HepG2 (cell line): Measurements from ENCODE around the gene SYNJ2. TPM values are rescaled to one million over a fixed set of nuclear protein-coding genes. Genes with fewer than 3 reads are reported as not detected.

ENCODE experiments used
- ATF4 ChIP-seq, 2 experiments: fragments of 450-650 bp in 1 of 2; sonication (generic) in 1 of 2; formaldehyde crosslinking; IDR thresholded peaks; 2 replicates each; pipeline versions ENCODE4 v1.5.0 to v1.8.0; 2020 to 2022; ENCODE audit warnings: mild to moderate bottlenecking in 1 of 2, missing genetic modification reagents in 1 of 2
- BCL6 ChIP-seq: IDR thresholded peaks from 2 replicates; pipeline ENCODE4 v1.6.1; 2016; ENCODE audit warnings: missing genetic modification reagents, missing compliant biosample characterization
- CENPT ChIP-seq: sonication (generic); formaldehyde crosslinking; IDR thresholded peaks from 2 replicates; pipeline ENCODE4 v1.8.0; 2022; ENCODE audit warnings: low read depth, mild to moderate bottlenecking, moderate library complexity, missing genetic modification reagents
- HOXA9 ChIP-seq: sonication (generic); formaldehyde crosslinking; IDR thresholded peaks from 2 replicates; pipeline ENCODE4 v1.8.1; 2022; ENCODE audit warnings: missing genetic modification reagents, mild to moderate bottlenecking, moderate library complexity, borderline replicate concordance
- KDM1A ChIP-seq: IDR thresholded peaks from 2 replicates; pipeline ENCODE4 v1.6.1; 2016; ENCODE audit warnings: missing compliant biosample characterization
- MBNL3 ChIP-seq: fragments of 250-450 bp; sonication (Bioruptor Pico); conservative IDR thresholded peaks from 2 replicates; pipeline ENCODE4 v1.8.0; 2022; ENCODE audit warnings: mild to moderate bottlenecking, inconsistent platforms
- NCOR1 ChIP-seq: fragments of 200-600 bp; sonication (generic); IDR thresholded peaks from 2 replicates; pipeline ENCODE4 v1.7.0; 2017; ENCODE audit warnings: antibody characterized with exemption, low read length, borderline replicate concordance
- ONECUT2 ChIP-seq: sonication (generic); formaldehyde crosslinking; IDR thresholded peaks from 2 replicates; pipeline ENCODE4 v1.4.0; 2020; ENCODE audit warnings: missing genetic modification reagents
- PAX8 ChIP-seq: sonication (generic); formaldehyde crosslinking; IDR thresholded peaks from 2 replicates; pipeline ENCODE4 v1.8.0; 2022; ENCODE audit warnings: mild to moderate bottlenecking, missing genetic modification reagents, borderline replicate concordance
- PPARG ChIP-seq: conservative IDR thresholded peaks from 2 replicates; pipeline ENCODE4 v1.6.1; 2016; ENCODE audit warnings: missing biosample characterization, missing genetic modification reagents
- RXRA ChIP-seq: sonication (generic); formaldehyde crosslinking; IDR thresholded peaks from 2 replicates; pipeline ENCODE4 v1.5.1; 2020; ENCODE audit warnings: missing genetic modification reagents
- SP4 ChIP-seq: sonication (generic); formaldehyde crosslinking; IDR thresholded peaks from 2 replicates; pipeline ENCODE4 v1.8.1; 2023; ENCODE audit warnings: mild to moderate bottlenecking, missing genetic modification reagents
- ZNF251 ChIP-seq: sonication (generic); formaldehyde crosslinking; IDR thresholded peaks from 2 replicates; pipeline ENCODE4 v1.9.0; 2021; ENCODE audit warnings: mild to moderate bottlenecking, missing genetic modification reagents
- ZNF556 ChIP-seq: sonication (generic); formaldehyde crosslinking; IDR thresholded peaks from 2 replicates; pipeline ENCODE4 v1.4.0; 2020; ENCODE audit warnings: mild to moderate bottlenecking, missing genetic modification reagents, borderline replicate concordance
- ZNF557 ChIP-seq: sonication (generic); formaldehyde crosslinking; IDR thresholded peaks from 2 replicates; pipeline ENCODE4 v1.4.0; 2020; ENCODE audit warnings: missing genetic modification reagents
- polyA plus RNA-seq, 8 experiments: library from polyadenylated mRNA; depleted of rRNA in 3 of 8; stranded (reverse) in 7 of 8; unstranded in 1 of 8; fragments of >200 nt; fragmentation: Illumina TruSeq in 4 of 8; extraction: Trizol in 4 of 8; gene quantifications; 2 replicates each; pipeline versions ENCODE4 v1.2.1 to v1.2.3, GENCODE V29; 2011 to 2016; ENCODE audit warnings: low read depth in 4 of 8, missing spikeins in 1 of 8, mixed read lengths in 1 of 8; ENCODE audit not compliant: insufficient read depth in 1 of 8
- total RNA-seq, 5 experiments: library from RNA; depleted of rRNA; stranded (reverse); fragments of >200 nt; fragmentation: Illumina TruSeq; extraction: Trizol; gene quantifications; 2 replicates each; pipeline ENCODE4 v1.2.3, GENCODE V29; 2016; ENCODE audit warnings: low read depth in 1 of 5
- TF ChIP-seq, protein P1 (sequence below): sonication (generic); formaldehyde crosslinking; IDR thresholded peaks from 2 replicates; pipeline ENCODE4 v1.5.0; 2020; ENCODE audit warnings: mild to moderate bottlenecking, missing genetic modification reagents
- TF ChIP-seq, protein P2 (sequence below): sonication (generic); formaldehyde crosslinking; IDR thresholded peaks from 2 replicates; pipeline ENCODE4 v1.9.0; 2021; ENCODE audit warnings: missing genetic modification reagents, mild to moderate bottlenecking, borderline replicate concordance
- TF ChIP-seq, protein P3 (sequence below): IDR thresholded peaks from 2 replicates; pipeline ENCODE4 v1.6.1; 2016; ENCODE audit warnings: control low read depth
- TF ChIP-seq, protein P4 (sequence below), 2 experiments: IDR thresholded peaks; 2 replicates each; pipeline ENCODE4 v1.6.1; 2011 to 2012; ENCODE audit warnings: low read length in 2 of 2, borderline replicate concordance in 1 of 2, low read depth in 1 of 2, mild to moderate bottlenecking in 1 of 2, moderate library complexity in 1 of 2

SYNJ2 gene
- total and polyA plus RNA-seq, 2 of the 13 experiments (the other 11 are each of a cell fraction or from before 2014, with no cell fraction given): 39.1 to 57.6 TPM

- TF ChIP-seq ATF4 (CRISPR knock-in tag; IDR thresholded peaks at IDR 0.05) (0 out of 4 replicates have a peak, but pooled peaks of 1 of the 2 experiments have one; percentile 11), KDM1A (CRISPR knock-in tag) (peak; percentile 8; the same call in 1 of the 2 replicates), MBNL3 (no peak), NCOR1 (peak; percentile 45; the same call in 1 of the 2 replicates), ONECUT2 (CRISPR knock-in tag) (no peak), PPARG (CRISPR knock-in tag) (peak; percentile 99), ZNF557 (CRISPR knock-in tag) (no peak), RXRA (CRISPR knock-in tag) (peak; percentile 76; the same call in 1 of the 2 replicates), ZNF556 (CRISPR knock-in tag) (0 out of 2 replicates have a peak, but pooled peaks have one; percentile 4), HOXA9 (CRISPR knock-in tag) (no peak), SP4 (CRISPR knock-in tag) (no peak), ZNF251 (CRISPR knock-in tag) (no peak), BCL6 (peak; percentile 99), CENPT (CRISPR knock-in tag) (no peak), PAX8 (CRISPR knock-in tag) (no peak)
- TF ChIP-seq, protein P1, sequence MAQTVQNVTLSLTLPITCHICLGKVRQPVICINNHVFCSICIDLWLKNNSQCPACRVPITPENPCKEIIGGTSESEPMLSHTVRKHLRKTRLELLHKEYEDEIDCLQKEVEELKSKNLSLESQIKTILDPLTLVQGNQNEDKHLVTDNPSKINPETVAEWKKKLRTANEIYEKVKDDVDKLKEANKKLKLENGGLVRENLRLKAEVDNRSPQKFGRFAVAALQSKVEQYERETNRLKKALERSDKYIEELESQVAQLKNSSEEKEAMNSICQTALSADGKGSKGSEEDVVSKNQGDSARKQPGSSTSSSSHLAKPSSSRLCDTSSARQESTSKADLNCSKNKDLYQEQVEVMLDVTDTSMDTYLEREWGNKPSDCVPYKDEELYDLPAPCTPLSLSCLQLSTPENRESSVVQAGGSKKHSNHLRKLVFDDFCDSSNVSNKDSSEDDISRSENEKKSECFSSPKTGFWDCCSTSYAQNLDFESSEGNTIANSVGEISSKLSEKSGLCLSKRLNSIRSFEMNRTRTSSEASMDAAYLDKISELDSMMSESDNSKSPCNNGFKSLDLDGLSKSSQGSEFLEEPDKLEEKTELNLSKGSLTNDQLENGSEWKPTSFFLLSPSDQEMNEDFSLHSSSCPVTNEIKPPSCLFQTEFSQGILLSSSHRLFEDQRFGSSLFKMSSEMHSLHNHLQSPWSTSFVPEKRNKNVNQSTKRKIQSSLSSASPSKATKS (CRISPR knock-in tag): 0 out of 2 replicates have a peak, but pooled peaks have one; percentile 16
- TF ChIP-seq, protein P2, sequence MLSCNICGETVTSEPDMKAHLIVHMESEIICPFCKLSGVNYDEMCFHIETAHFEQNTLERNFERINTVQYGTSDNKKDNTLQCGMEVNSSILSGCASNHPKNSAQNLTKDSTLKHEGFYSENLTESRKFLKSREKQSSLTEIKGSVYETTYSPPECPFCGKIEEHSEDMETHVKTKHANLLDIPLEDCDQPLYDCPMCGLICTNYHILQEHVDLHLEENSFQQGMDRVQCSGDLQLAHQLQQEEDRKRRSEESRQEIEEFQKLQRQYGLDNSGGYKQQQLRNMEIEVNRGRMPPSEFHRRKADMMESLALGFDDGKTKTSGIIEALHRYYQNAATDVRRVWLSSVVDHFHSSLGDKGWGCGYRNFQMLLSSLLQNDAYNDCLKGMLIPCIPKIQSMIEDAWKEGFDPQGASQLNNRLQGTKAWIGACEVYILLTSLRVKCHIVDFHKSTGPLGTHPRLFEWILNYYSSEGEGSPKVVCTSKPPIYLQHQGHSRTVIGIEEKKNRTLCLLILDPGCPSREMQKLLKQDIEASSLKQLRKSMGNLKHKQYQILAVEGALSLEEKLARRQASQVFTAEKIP (CRISPR knock-in tag): no peak
- TF ChIP-seq, protein P3, sequence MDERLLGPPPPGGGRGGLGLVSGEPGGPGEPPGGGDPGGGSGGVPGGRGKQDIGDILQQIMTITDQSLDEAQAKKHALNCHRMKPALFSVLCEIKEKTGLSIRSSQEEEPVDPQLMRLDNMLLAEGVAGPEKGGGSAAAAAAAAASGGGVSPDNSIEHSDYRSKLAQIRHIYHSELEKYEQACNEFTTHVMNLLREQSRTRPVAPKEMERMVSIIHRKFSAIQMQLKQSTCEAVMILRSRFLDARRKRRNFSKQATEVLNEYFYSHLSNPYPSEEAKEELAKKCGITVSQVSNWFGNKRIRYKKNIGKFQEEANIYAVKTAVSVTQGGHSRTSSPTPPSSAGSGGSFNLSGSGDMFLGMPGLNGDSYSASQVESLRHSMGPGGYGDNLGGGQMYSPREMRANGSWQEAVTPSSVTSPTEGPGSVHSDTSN (CRISPR knock-in tag): no peak
- TF ChIP-seq, protein P4, sequence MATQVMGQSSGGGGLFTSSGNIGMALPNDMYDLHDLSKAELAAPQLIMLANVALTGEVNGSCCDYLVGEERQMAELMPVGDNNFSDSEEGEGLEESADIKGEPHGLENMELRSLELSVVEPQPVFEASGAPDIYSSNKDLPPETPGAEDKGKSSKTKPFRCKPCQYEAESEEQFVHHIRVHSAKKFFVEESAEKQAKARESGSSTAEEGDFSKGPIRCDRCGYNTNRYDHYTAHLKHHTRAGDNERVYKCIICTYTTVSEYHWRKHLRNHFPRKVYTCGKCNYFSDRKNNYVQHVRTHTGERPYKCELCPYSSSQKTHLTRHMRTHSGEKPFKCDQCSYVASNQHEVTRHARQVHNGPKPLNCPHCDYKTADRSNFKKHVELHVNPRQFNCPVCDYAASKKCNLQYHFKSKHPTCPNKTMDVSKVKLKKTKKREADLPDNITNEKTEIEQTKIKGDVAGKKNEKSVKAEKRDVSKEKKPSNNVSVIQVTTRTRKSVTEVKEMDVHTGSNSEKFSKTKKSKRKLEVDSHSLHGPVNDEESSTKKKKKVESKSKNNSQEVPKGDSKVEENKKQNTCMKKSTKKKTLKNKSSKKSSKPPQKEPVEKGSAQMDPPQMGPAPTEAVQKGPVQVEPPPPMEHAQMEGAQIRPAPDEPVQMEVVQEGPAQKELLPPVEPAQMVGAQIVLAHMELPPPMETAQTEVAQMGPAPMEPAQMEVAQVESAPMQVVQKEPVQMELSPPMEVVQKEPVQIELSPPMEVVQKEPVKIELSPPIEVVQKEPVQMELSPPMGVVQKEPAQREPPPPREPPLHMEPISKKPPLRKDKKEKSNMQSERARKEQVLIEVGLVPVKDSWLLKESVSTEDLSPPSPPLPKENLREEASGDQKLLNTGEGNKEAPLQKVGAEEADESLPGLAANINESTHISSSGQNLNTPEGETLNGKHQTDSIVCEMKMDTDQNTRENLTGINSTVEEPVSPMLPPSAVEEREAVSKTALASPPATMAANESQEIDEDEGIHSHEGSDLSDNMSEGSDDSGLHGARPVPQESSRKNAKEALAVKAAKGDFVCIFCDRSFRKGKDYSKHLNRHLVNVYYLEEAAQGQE (IDR thresholded peaks at IDR 0.05; ENCODE audit: borderline replicate concordance in 1 of 2, low read depth in 1 of 2, low read length in 2 of 2): peak in 1 of 2 experiments; percentile 33; a peak in 1 of 4 replicates
These were observed 1.2 kb upstream of the SYNJ2 start (continued) for GRCh38 chr6:157980288-157981131.
